ENCODE data around the gene PIGK.
"Not testable (repeated sequence)": the region's sequence is repeated elsewhere in the genome, so short reads cannot be mapped to it uniquely, and the experiment has no call there.

Gene PIGK

DNA sequence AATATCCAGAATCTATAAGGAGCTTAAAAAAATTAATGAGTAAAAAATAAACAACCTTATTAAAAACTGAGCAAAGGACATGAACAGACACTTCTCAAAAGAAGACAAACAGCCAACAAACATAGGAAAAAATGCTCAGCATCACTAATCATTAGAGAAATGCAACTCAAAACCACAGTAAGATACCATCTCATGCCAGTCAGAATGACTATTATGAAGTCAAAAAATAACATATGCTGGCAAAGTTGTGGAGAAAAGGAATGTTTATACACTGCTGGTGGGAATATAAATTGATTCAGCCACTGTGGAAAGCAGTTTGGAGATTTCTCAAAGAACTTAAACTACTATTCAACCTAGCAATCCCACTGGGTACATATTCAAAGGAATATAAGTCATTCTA, 25.3 kb downstream of the PIGK start:
- no peak for DNase-seq (ENCODE audit: low read depth in 2 of 2)

DNA sequence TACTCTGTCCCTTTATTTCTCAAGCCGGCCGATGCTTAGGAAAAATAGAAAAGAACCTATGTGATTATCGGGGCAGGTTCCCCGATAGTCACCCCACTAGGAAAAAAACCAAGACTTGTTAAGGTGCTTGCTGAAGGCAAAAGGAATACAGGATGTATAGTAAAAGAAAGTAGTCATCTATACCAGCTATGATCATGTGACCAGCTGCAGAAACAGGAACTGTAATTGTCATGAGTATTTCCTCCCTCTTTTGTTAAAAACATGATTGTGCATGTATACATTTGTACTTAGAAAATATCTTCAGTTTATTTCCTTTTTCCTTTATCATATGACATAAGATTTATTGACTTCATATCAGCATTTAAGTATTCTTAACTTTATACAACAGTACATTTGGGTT, 30.5 kb downstream of the PIGK start:
- DNase-seq (ENCODE audit: low read depth in 2 of 2) = no peak

GRCh38 chr1:77186907-77187306, 32.3 kb downstream of the PIGK start:
- DNase-seq (ENCODE audit: low read depth in 2 of 2) = not testable (repeated sequence)

GRCh38 chr1:77182083-77182482, 37.1 kb downstream of the PIGK start:
- DNase-seq (ENCODE audit: low read depth in 2 of 2) = no peak

DNA sequence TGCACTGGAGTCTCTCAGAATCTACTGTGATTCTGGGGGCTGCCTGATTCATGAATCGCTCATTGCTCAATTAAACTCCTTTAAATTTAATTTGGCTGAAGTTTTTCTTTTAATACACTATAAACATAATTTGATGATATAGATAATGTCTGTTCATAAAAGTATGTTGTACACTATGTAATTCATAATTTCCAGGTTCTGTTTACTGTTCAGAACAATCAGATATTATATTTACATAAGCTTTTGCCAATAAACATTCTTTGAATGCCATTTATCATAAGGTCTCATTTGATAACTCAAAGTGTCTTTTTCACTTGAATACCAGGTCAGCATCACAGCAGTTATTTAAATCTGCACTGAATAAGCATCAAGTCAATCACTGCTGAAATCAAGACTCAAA, 39.6 kb downstream of the PIGK start:
- no peak for DNase-seq (ENCODE audit: low read depth in 2 of 2)

GRCh38 chr1:77175230-77175844, 43.9 kb downstream of the PIGK start:
- no peak for DNase-seq (ENCODE audit: low read depth in 2 of 2)

DNA sequence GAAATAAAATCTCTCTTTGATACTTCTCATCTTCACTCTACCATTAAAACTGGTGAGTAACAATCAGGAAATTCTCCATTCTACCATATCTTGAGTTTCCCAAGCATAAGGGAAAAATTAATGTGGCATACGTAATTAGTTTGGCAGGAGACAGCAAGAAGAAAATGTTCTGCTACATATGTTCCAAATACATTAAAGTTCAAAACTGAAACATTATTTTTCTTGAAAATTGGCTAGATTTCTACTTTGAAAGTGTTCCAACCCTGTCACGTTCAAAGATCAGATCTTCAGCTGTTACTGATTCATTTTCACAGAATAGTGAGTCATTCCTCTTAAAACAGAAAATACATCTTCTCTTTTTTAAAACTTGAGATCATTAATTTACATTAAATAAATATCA, 48.5 kb downstream of the PIGK start:
- no peak for DNase-seq (ENCODE audit: low read depth in 2 of 2)

DNA sequence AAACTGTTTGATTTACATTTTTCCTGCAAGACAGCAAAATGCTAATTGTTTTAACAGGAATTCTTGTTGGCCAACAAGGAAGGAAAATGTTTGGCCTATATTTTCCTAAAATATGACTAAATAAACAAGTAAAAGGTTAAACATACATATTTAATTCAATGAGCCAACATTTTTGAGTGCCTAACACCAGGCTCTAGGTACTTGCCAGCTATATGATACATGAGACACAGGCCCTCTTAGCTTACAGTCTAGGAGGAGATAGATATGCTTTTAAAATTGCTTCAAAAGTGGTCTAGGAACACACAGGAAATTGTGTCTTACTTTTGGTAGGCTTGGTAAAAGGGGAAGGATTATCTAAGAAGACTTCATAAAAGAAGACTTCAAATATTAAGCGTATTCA, 50.9 kb downstream of the PIGK start:
- DNase-seq (ENCODE audit: low read depth in 2 of 2) = no peak

- no peak for DNase-seq (ENCODE audit: low read depth in 2 of 2)
These were observed 54.7 kb downstream of the PIGK start for GRCh38 chr1:77164434-77164944.

GRCh38 chr1:77159706-77160105, 59.5 kb downstream of the PIGK start:
- DNase-seq (ENCODE audit: low read depth in 2 of 2) = not testable (repeated sequence)

- DNase-seq (ENCODE audit: low read depth in 2 of 2) = no peak
These were observed 63.0 kb downstream of the PIGK start for GRCh38 chr1:77156214-77156613.

- DNase-seq (ENCODE audit: low read depth in 2 of 2) = no peak
These were observed 73.0 kb downstream of the PIGK start for GRCh38 chr1:77146270-77146669.

GRCh38 chr1:77143529-77144121, 75.6 kb downstream of the PIGK start:
- no peak for DNase-seq (ENCODE audit: low read depth in 2 of 2)

GRCh38 chr1:77139389-77139788, 79.8 kb downstream of the PIGK start:
- DNase-seq (ENCODE audit: low read depth in 2 of 2) = no peak

DNA sequence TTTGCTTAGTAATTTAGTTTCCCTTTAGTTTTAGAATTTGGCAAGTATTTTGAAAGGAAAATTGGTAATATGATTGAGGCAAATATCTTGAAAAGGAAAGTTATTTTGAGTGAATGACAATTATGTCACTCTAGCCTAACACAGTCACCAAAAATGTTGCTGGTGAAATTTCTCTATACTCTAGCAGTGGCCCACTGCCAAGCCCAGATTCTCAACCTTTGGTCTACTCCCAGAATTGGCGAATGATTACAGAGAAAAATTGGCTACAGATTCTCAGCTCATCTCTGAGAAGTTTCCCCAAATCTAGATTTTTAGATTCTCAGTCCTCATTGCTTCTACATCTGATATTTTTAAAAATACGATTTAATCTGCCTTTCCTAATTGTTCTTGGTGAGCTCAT, 84.9 kb downstream of the PIGK start:
- no peak for DNase-seq (ENCODE audit: low read depth in 2 of 2)

DNA sequence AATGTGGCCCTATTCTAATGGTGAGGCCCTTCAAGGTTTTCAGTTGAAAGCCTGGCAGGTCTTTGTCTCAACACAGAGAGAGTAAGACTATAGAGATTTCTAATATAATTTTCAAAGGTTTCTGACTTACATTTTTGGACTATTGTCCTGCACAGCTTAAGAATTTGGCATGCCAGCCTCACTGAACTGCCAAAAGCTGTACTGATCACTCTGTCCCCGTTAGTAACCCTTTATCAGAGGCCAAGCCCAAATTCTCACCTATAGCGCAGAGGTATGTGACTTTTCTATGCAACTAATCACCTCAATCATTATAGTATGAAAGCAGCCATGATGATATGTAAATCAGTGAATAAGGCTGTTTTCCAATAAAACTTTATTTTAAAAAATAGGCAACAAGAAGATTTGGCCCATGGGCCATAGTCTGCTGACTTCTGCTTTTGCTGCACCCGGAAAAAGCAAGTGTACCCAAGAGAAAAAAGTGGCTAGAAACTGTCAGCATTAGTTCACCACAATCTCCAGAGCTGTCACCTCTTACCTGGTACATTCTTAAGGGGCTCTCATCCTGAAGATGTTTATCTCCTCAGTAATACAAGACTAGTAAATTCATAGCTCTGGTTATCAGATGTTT, 85.4 kb downstream of the PIGK start:
- no peak for DNase-seq (ENCODE audit: low read depth in 2 of 2)

GRCh38 chr1:77126307-77126706, 92.9 kb downstream of the PIGK start:
- DNase-seq (ENCODE audit: low read depth in 2 of 2) = no peak

DNA sequence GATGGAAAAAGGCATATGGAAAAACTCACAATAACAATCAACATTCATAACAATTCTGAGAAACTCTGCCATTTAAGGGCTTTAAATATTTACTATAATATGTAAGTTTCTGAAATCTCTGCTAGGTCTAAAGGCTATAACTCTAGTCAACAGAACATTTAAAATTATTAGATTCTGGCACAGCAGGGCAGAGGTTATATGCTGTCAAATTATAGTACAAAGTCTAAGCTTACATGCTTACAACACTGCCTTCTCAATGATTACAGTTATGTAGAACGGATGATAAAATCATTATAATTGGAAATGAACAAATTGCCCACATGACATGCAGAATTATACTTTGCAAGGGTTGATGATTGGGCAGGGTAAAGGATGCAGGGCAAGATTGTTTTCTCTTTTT, 97.7 kb downstream of the PIGK start:
- DNase-seq (ENCODE audit: low read depth in 2 of 2) = no peak

DNA sequence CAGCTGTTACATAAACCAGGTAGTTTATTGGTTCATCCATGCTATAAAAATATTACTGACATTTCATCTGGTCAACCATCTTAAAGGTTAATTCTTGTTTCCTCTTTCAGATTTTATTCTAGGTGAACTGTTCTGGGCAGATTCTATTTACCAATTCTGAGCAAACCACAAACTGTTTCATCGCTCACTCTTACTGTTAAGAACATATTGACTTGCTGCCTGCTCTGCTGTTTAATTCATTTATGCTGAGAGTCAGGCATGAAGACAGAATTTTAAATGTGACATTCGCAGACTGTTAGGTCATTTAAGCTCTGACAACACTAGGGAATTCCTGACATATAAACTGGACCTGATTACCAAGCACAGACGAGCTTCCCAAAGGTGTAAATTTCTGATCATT, 98.3 kb downstream of the PIGK start:
- DNase-seq (ENCODE audit: low read depth in 2 of 2) = no peak

DNA sequence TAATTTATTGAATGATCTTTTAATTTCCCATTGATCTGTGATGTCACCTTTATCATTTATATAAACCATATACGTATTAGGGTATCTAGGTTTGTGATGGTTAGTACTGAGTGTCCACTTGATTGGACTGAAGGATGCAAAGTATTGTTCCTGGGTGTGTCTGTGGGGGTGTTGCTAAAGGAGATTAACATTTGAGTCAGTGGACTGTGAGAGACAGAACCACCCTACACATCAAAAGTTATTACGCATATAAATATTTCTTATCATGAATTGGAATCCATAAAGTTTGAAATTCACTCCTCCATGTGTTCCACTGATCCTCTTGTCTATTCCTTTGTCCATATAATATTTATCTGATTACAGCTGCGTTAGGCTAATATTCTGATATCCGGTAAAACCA, 100.5 kb downstream of the PIGK start:
- no peak for DNase-seq (ENCODE audit: low read depth in 2 of 2)

- no peak for DNase-seq (ENCODE audit: low read depth in 2 of 2)
These were observed 114.6 kb downstream of the PIGK start for GRCh38 chr1:77104672-77105071.

DNA sequence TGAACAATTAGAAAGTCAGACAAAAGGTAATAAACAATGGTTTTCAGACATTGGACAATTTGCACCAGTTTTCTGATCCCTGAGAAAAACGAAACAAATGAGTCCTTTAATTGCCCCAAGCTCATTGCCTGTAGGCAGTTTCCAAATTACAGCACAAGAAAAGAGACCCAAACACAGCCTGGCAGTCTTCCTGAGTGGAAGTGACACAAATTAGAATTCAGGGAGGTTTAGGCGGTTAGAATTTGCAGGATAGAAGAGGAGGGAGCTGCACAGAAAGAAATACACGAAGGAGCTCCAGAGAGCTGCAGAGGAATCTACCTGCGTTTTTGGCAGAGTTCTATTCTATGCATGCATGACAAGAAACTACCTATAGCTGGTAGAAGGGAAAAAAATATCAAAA, 115.7 kb downstream of the PIGK start:
- no peak for DNase-seq (ENCODE audit: low read depth in 2 of 2)

GRCh38 chr1:77100875-77101274, 118.4 kb downstream of the PIGK start:
- DNase-seq (ENCODE audit: low read depth in 2 of 2) = no peak
